Smooth muscle cell (in vitro differentiated cells): ENCODE results near the gene MPHOSPH9. TPM values are rescaled to one million over a fixed set of nuclear protein-coding genes. Genes with fewer than 3 reads are reported as not detected.

Source experiments
- DNase-seq: peaks from one replicate; lab custom pipeline; 2025; ENCODE audit not compliant: unreplicated experiment; lab: John Stamatoyannopoulos, UW
- H2AFZ ChIP-seq: fragments of 200-600 bp; sonication (generic); 2 replicates; pipeline ENCODE4 v1.6.0; 2016; ENCODE audit warnings: antibody characterized with exemption, low read depth, mild to moderate bottlenecking
- H3F3A ChIP-seq: fragments of 200-600 bp; sonication (generic); 2 replicates; pipeline ENCODE4 v1.6.0; 2017; ENCODE audit warnings: antibody characterized with exemption, low read depth
- H3K27ac ChIP-seq: fragments of 200-600 bp; sonication (generic); 2 replicates; pipeline ENCODE4 v1.5.1; 2016; ENCODE audit warnings: low read depth, mild to moderate bottlenecking
- H3K27me3 ChIP-seq: fragments of 200-600 bp; sonication (generic); 2 replicates; pipeline ENCODE4 v1.6.1; 2016; ENCODE audit warnings: low read depth, mild to moderate bottlenecking
- H3K36me3 ChIP-seq: fragments of 200-600 bp; sonication (generic); 2 replicates; pipeline ENCODE4 v1.5.1; 2016; ENCODE audit warnings: low read depth
- H3K4me1 ChIP-seq: fragments of 200-600 bp; sonication (generic); 2 replicates; pipeline ENCODE4 v1.5.1; 2016; ENCODE audit warnings: low read depth
- H3K4me2 ChIP-seq: fragments of 200-600 bp; sonication (generic); 2 replicates; pipeline ENCODE4 v1.6.0; 2016; ENCODE audit warnings: mild to moderate bottlenecking
- H3K4me3 ChIP-seq: fragments of 200-600 bp; sonication (generic); 2 replicates; pipeline ENCODE4 v1.5.1; 2016; ENCODE audit warnings: mild to moderate bottlenecking
- H3K79me2 ChIP-seq: fragments of 200-600 bp; sonication (generic); 2 replicates; pipeline ENCODE4 v1.6.0; 2016; ENCODE audit warnings: low read depth, mild to moderate bottlenecking
- H3K9ac ChIP-seq: fragments of 200-600 bp; sonication (generic); 2 replicates; pipeline ENCODE4 v1.6.0; 2016; ENCODE audit warnings: low read depth
- H3K9me3 ChIP-seq: fragments of 200-600 bp; sonication (generic); replicated peaks from 2 replicates; pipeline ENCODE4 v1.5.1; 2016; ENCODE audit warnings: low read depth
- H4K20me1 ChIP-seq: fragments of 200-600 bp; sonication (generic); 2 replicates; pipeline ENCODE4 v1.6.0; 2016; ENCODE audit warnings: low read depth
- CTCF ChIP-seq: fragments of 200-600 bp; sonication (generic); IDR thresholded peaks from 2 replicates; pipeline ENCODE4 v1.5.1; 2017; ENCODE audit warnings: borderline replicate concordance, mild to moderate bottlenecking, antibody characterized with exemption; ENCODE audit not compliant: insufficient read depth, poor library complexity, severe bottlenecking
- WGBS: methylation state at CpG from one replicate; pipeline ENCODE4 v1.1.7; 2016; ENCODE audit warnings: low lambda C conversion rate; 5-methylcytosine and 5-hydroxymethylcytosine counted together
- polyA plus RNA-seq: library from polyadenylated mRNA; unstranded; fragments of >200 nt; fragmentation: Nextera tagmentation; extraction: Ambion mirVana; gene quantifications from 2 replicates; pipeline ENCODE4 v1.2.1, GENCODE V29; 2016
- total RNA-seq: library from RNA; depleted of rRNA; stranded (reverse); fragments of >200 nt; gene quantifications from 2 replicates; pipeline ENCODE4 v1.2.3, GENCODE V29; 2014

Gene MPHOSPH9
- total and polyA plus RNA-seq, 2 experiments from 2014 or later: 7.4 to 70.8 TPM

DNA sequence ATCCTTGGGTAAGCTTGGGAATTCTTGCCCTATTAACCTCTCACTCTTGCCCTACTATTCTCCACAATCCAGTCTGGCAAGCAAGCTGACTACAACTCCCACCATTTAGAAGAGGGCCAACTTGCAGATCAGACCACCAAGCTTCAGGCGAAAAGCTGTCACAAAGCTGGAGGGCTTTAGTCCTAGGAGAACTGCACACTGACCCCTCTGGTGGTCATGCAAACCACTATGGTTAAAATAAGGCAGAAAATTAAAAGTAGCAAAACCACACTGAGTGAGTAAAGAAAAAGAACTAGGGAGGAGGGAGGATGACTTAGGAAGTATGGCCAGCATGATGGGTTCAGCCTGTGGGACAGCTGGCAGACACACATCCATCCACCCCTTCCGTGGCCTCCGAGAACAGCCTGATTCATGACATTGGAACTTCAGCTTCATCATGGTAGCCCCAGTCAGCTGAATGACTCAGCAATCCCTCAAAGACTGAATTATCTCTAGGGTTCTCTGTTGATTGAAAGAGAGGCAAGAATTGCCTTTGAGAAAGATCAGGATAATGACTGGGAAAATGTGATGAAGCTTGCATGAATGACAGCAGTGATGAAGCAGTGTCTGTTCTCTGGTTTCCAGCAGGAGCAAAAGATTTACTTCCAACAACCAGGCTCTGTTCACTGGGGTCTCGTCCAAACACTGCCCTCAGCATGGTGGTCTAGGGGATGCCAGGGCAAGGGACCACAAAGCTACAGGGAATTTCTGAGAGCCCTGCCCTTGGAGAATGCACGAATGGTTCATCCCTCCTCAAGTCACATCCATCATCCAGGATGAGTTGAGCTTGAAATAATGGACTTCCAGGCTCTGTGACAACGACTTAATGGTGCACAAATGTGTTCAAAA lies 106.4 kb downstream of the MPHOSPH9 start:
- Histone ChIP-seq H3K4me1 (peaks cover 10% of the 10 kb centered on the region), H3K79me2 (peaks cover 30% of the 10 kb centered on the region), H3K27ac (peak overlapping the region; percentile 83), H2AFZ (no peak overlapping the region), H3K9me3 (no peaks in the 10 kb centered on the region), H3K4me3 (no peak overlapping the region), H3K9ac (peak overlapping the region; percentile 14), H3K27me3 (no peaks in the 10 kb centered on the region), H3F3A (peaks cover 8% of the 10 kb centered on the region), H4K20me1 (no peaks in the 10 kb centered on the region), H3K36me3 (no peaks in the 10 kb centered on the region), H3K4me2 (peak overlapping the region; percentile 65)
- DNase-seq: peak; percentile 36
- WGBS: 28% methylated on average over 6 of the region's 6 CpGs
- peak; percentile 22 for TF ChIP-seq CTCF

DNA sequence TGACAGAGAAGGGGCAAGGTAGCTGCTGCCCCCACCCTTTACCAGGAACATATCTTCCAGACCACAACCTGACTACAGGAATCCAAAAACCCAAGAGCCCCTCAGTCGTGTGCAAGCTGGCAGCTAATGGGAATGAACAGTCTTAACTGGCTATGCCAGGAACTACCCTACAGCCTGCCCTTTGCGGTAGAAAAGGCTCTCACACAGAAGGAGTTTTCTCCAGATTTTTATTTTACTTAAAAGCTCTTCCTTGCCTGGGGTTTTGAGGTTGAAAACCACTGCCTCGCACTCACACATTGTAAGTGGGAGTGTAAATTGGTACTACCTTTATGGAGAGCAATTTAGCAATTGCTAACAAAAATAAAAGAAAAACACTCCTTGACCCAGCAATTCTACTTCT lies 110.3 kb downstream of the MPHOSPH9 start:
- peaks cover 8% of the 10 kb centered on the region for H3F3A ChIP-seq
- WGBS: 94% methylated on average over 3 of the region's 3 CpGs
- H3K4me2 ChIP-seq: no peak overlapping the region
- no peak for DNase-seq
- no peak for TF ChIP-seq CTCF
- H4K20me1 ChIP-seq: peaks cover 14% of the 10 kb centered on the region
- H3K9ac ChIP-seq: no peak overlapping the region
- no peak overlapping the region for H3K4me3 ChIP-seq
- H3K27me3 ChIP-seq: no peaks in the 10 kb centered on the region
- peaks cover 22% of the 10 kb centered on the region for H3K79me2 ChIP-seq
- H3K9me3 ChIP-seq: no peaks in the 10 kb centered on the region
- H3K4me1 ChIP-seq: peaks cover 5% of the 10 kb centered on the region
- H3K36me3 ChIP-seq: no peaks in the 10 kb centered on the region
- no peak overlapping the region for H3K27ac ChIP-seq
- H2AFZ ChIP-seq: no peak overlapping the region

DNA sequence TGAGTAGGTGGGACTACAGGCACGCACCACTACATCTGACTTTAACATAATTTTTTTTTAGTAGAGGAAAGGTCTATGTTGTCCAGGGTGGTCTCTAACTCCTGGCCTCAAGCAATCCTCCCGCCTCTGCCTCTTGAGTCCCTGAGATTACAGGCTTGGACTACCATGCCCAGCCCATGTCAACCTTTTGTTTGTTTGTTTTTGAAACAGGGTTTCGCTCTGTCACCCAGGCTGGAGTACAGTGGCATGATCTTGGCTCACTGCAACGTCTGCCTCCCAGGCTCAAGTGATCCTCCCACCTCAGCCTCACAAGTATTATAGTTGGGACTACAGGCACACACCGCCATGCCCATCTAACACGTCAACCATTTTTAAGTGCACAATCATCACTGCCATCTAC lies 111.3 kb downstream of the MPHOSPH9 start:
- Histone ChIP-seq H2AFZ (no peak overlapping the region), H3K79me2 (peaks cover 27% of the 10 kb centered on the region), H3K27ac (no peak overlapping the region), H3K9me3 (no peaks in the 10 kb centered on the region), H3K27me3 (no peaks in the 10 kb centered on the region), H3F3A (no peaks in the 10 kb centered on the region), H3K4me1 (peaks cover 5% of the 10 kb centered on the region), H3K4me2 (no peak overlapping the region), H3K4me3 (no peak overlapping the region), H4K20me1 (peaks cover 22% of the 10 kb centered on the region), H3K9ac (no peak overlapping the region), H3K36me3 (no peaks in the 10 kb centered on the region)
- WGBS: 89% methylated on average over 6 of the region's 6 CpGs
- no peak for TF ChIP-seq CTCF
- DNase-seq: no peak
